MCF 10A (cell line): ENCODE measurements around the gene PARD3B. TPM values are rescaled to one million over a fixed set of nuclear protein-coding genes. Genes with fewer than 3 reads are reported as not detected.

Experiments used
- BruUV-seq: library from RNA; stranded (reverse); fragments of 400-500 nt; replicated peaks from 2 replicates; lab custom pipeline; 2021; lab: Mats Ljungman, UMichigan
- CTCF ChIA-PET: fragments of 300-600 bp; sonication (Branson Sonifier 250); formaldehyde crosslinking; extraction: SDS; loops from one replicate; lab custom pipeline; 2021; ENCODE audit warnings: antibody characterized with exemption, inconsistent platforms; lab: Yijun Ruan, JAX
- POLR2A ChIA-PET: fragments of 300-600, 350-650 bp; sonication (Branson Sonifier 250); formaldehyde crosslinking; extraction: SDS; loops from one replicate; lab custom pipeline; 2020; ENCODE audit warnings: antibody characterized with exemption, inconsistent platforms; lab: Yijun Ruan, JAX
- DNase-seq: peaks from one replicate; pipeline ENCODE4 v3.0.0-alpha.2; 2018; ENCODE audit not compliant: unreplicated experiment
- H3K27ac Mint-ChIP-seq: one replicate; pipeline ENCODE4 v1.8.0; 2022; ENCODE audit warnings: mild to moderate bottlenecking, low read depth, mixed read lengths; ENCODE audit not compliant: unreplicated experiment
- H3K27me3 Mint-ChIP-seq: one replicate; pipeline ENCODE4 v1.8.0; 2022; ENCODE audit warnings: mixed read lengths; ENCODE audit not compliant: insufficient read depth, unreplicated experiment
- H3K36me3 Mint-ChIP-seq: one replicate; pipeline ENCODE4 v1.8.0; 2022; ENCODE audit warnings: mild to moderate bottlenecking, moderate library complexity, mixed read lengths; ENCODE audit not compliant: insufficient read depth, unreplicated experiment
- H3K4me1 Mint-ChIP-seq: one replicate; pipeline ENCODE4 v1.8.0; 2022; ENCODE audit warnings: mixed read lengths; ENCODE audit not compliant: insufficient read depth, unreplicated experiment
- H3K4me3 Mint-ChIP-seq: one replicate; pipeline ENCODE4 v1.8.0; 2022; ENCODE audit warnings: mild to moderate bottlenecking, moderate library complexity, mixed read lengths; ENCODE audit not compliant: unreplicated experiment
- H3K9me3 Mint-ChIP-seq: one replicate; pipeline ENCODE4 v1.8.0; 2022; ENCODE audit warnings: mixed read lengths; ENCODE audit not compliant: unreplicated experiment
- CTCF ChIP-seq: fragments of 200-600 bp; IDR thresholded peaks from one replicate; pipeline ENCODE4 v1.8.0; 2022; ENCODE audit warnings: antibody characterized with exemption, mild to moderate bottlenecking; ENCODE audit not compliant: unreplicated experiment
- intact Hi-C: fragments of 100-400 bp; cut with micrococcal nuclease; formaldehyde crosslinking; loops from 2 replicates; pipeline ENCODE4 v1.14.1; 2022
- total RNA-seq: library from RNA; stranded (reverse); gene quantifications from 2 replicates; pipeline ENCODE4 v1.2.3, GENCODE V29; 2022

Gene PARD3B
- total RNA-seq, 1 experiment from 2014 or later, result 11.6 TPM

- POLR2A ChIA-PET, result interaction anchor here (0.5 to 1.0 kb wide), 2 partner anchors 13 to 49 kb away, joined by 3 read pairs; no protein-coding TSS in a partner anchor
- H3K4me3 Mint-ChIP-seq, result no peak overlapping the region
- CTCF ChIA-PET, result interaction anchor here (0.6 to 1.9 kb wide), 7 partner anchors 9 to 1316 kb away, joined by 3 to 5 read pairs (median 3); no protein-coding TSS in a partner anchor
- H3K36me3 Mint-ChIP-seq, result no peaks in the 10 kb centered on the region
- no peaks in the 10 kb centered on the region for H3K27me3 Mint-ChIP-seq
- intact Hi-C loops, result no loop called here
- no peak for TF ChIP-seq CTCF
- no peaks in the 10 kb centered on the region for H3K9me3 Mint-ChIP-seq
- no peaks in the 10 kb centered on the region for H3K4me1 Mint-ChIP-seq
- DNase-seq, result no peak
- BruUV-seq, result no TSS peak
- no peak overlapping the region for H3K27ac Mint-ChIP-seq
Measured at GRCh38 chr2:204634564-204634963, 89.3 kb downstream of the PARD3B start.

GRCh38 chr2:204635478-204635877 is 90.2 kb downstream of the PARD3B start:
- Mint-ChIP-seq H3K27me3 (no peaks in the 10 kb centered on the region), H3K36me3 (no peaks in the 10 kb centered on the region), H3K9me3 (no peaks in the 10 kb centered on the region), H3K27ac (peak overlapping the region; percentile 5), H3K4me3 (no peak overlapping the region), H3K4me1 (no peaks in the 10 kb centered on the region)
- TF ChIP-seq CTCF, result no peak
- ChIA-PET CTCF (interaction anchor here (0.6 to 1.9 kb wide), 3 partner anchors 9 to 55 kb away, joined by 3 to 5 read pairs (median 5); no protein-coding TSS in a partner anchor), POLR2A (interaction anchor here (1.3 kb wide), 1 partner anchor 9 kb away, joined by 4 read pairs; no protein-coding TSS in a partner anchor)
- no TSS peak for BruUV-seq
- intact Hi-C loops, result no loop called here
- peak; percentile 12 for DNase-seq

GRCh38 chr2:204638471-204639194 is 93.4 kb downstream of the PARD3B start:
- Mint-ChIP-seq H3K27me3 (no peaks in the 10 kb centered on the region), H3K36me3 (no peaks in the 10 kb centered on the region), H3K4me1 (no peaks in the 10 kb centered on the region), H3K4me3 (no peak overlapping the region), H3K9me3 (no peaks in the 10 kb centered on the region), H3K27ac (no peak overlapping the region)
- no peak for TF ChIP-seq CTCF
- CTCF ChIA-PET, result interaction anchor here (0.5 kb wide), 1 partner anchor 1286 kb away, joined by 3 read pairs; no protein-coding TSS in a partner anchor
- POLR2A ChIA-PET, result interaction anchor here (1.1 kb wide), 1 partner anchor 26 kb away, joined by 3 read pairs; no protein-coding TSS in a partner anchor
- no TSS peak for BruUV-seq
- no peak for DNase-seq
- intact Hi-C loops, result no loop called here

- Mint-ChIP-seq H3K9me3 (no peaks in the 10 kb centered on the region), H3K27ac (no peak overlapping the region), H3K36me3 (no peaks in the 10 kb centered on the region), H3K27me3 (no peaks in the 10 kb centered on the region), H3K4me1 (peaks cover 19% of the 10 kb centered on the region), H3K4me3 (no peak overlapping the region)
- DNase-seq, result no peak
- TF ChIP-seq CTCF, result no peak
- BruUV-seq, result no TSS peak
- POLR2A ChIA-PET, result interaction anchor here (1.1 kb wide), 1 partner anchor 98 kb away, joined by 4 read pairs; the partner anchor contains the start of gene PARD3B
- CTCF ChIA-PET, result interaction anchor here (0.6 kb wide), 1 partner anchor 174 kb away, joined by 3 read pairs; no protein-coding TSS in a partner anchor
- intact Hi-C loops, result no loop called here
Measured at GRCh38 chr2:204643326-204643725, 98.1 kb downstream of the PARD3B start.
